Cardiac muscle cell (in vitro differentiated cells and primary cell): Measurements from ENCODE around the gene DDI2. TPM values are rescaled to one million over a fixed set of nuclear protein-coding genes. Genes with fewer than 3 reads are reported as not detected.

Source experiments
- DNase-seq, 2 donors: peaks; one replicate each; pipeline versions ENCODE4 v3.0.0 to v3.0.0-alpha.2; 2010 to 2017; ENCODE audit warnings: low read depth in 1 of 2, low spot score in 1 of 2
- H3K27ac ChIP-seq: fragments of 200-600 bp; sonication (generic); 2 replicates; pipeline ENCODE4 v1.5.1; 2016
- H3K27me3 ChIP-seq: fragments of 200-600 bp; sonication (generic); 2 replicates; pipeline ENCODE4 v1.6.0; 2016; ENCODE audit warnings: control low read depth
- H3K36me3 ChIP-seq: fragments of 200-600 bp; sonication (generic); 2 replicates; pipeline ENCODE4 v1.5.1; 2016; ENCODE audit warnings: control low read depth
- H3K4me1 ChIP-seq: fragments of 200-600 bp; sonication (generic); 2 replicates; pipeline ENCODE4 v1.8.1; 2017; ENCODE audit warnings: low read depth, mild to moderate bottlenecking, mixed run types
- H3K4me3 ChIP-seq: fragments of 200-600 bp; sonication (generic); 2 replicates; pipeline ENCODE4 v1.5.1; 2016; ENCODE audit warnings: mild to moderate bottlenecking
- H3K9me3 ChIP-seq: fragments of 200-600 bp; sonication (generic); 2 replicates; pipeline ENCODE4 v1.5.1; 2017; ENCODE audit warnings: low read depth, mild to moderate bottlenecking, control low read depth
- polyA plus RNA-seq: library from polyadenylated mRNA; unstranded; fragments of >200 nt; fragmentation: Nextera tagmentation; extraction: Ambion mirVana; gene quantifications from 2 replicates; pipeline ENCODE4 v1.2.1, GENCODE V29; 2016
- total RNA-seq: library from RNA; depleted of rRNA; stranded (reverse); fragments of >200 nt; gene quantifications from 2 replicates; pipeline ENCODE4 v1.2.3, GENCODE V29; 2016
- TF ChIP-seq, protein P1 (sequence below): IDR thresholded peaks from 2 replicates; pipeline ENCODE4 v1.5.1; 2012; ENCODE audit warnings: low read depth, mild to moderate bottlenecking, low read length

The DDI2 gene
- total and polyA plus RNA-seq, 2 experiments from 2014 or later, result 7.4 to 26.8 TPM

DNA sequence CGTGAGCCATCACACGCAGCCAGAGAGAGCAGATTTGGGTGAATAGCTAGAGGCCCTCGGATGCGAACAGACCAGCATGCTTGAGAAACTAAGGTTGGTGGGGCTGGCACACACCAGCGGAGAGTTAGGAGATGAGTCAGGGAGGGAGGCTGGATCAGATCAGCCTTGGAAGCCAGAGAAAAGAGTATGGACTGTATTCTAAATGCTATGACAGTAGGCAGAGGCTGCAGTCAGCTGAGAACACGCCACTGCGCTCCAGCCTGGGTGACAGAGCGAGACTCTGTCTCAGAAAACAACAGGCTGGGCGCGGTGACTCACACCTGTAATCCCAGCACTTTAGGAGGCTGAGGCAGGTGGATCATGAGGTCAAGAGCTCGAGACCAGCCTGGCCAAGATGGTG lies 62.9 kb downstream of the DDI2 start:
- peak in 1 of 2 donors; percentile 68 for DNase-seq
- TF ChIP-seq, protein P1, sequence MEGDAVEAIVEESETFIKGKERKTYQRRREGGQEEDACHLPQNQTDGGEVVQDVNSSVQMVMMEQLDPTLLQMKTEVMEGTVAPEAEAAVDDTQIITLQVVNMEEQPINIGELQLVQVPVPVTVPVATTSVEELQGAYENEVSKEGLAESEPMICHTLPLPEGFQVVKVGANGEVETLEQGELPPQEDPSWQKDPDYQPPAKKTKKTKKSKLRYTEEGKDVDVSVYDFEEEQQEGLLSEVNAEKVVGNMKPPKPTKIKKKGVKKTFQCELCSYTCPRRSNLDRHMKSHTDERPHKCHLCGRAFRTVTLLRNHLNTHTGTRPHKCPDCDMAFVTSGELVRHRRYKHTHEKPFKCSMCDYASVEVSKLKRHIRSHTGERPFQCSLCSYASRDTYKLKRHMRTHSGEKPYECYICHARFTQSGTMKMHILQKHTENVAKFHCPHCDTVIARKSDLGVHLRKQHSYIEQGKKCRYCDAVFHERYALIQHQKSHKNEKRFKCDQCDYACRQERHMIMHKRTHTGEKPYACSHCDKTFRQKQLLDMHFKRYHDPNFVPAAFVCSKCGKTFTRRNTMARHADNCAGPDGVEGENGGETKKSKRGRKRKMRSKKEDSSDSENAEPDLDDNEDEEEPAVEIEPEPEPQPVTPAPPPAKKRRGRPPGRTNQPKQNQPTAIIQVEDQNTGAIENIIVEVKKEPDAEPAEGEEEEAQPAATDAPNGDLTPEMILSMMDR, result no peak
- Histone ChIP-seq H3K27ac (no peak overlapping the region), H3K36me3 (no peaks in the 10 kb centered on the region), H3K9me3 (no peaks in the 10 kb centered on the region), H3K4me1 (peaks cover 4% of the 10 kb centered on the region), H3K27me3 (no peaks in the 10 kb centered on the region), H3K4me3 (no peak overlapping the region)

DNA sequence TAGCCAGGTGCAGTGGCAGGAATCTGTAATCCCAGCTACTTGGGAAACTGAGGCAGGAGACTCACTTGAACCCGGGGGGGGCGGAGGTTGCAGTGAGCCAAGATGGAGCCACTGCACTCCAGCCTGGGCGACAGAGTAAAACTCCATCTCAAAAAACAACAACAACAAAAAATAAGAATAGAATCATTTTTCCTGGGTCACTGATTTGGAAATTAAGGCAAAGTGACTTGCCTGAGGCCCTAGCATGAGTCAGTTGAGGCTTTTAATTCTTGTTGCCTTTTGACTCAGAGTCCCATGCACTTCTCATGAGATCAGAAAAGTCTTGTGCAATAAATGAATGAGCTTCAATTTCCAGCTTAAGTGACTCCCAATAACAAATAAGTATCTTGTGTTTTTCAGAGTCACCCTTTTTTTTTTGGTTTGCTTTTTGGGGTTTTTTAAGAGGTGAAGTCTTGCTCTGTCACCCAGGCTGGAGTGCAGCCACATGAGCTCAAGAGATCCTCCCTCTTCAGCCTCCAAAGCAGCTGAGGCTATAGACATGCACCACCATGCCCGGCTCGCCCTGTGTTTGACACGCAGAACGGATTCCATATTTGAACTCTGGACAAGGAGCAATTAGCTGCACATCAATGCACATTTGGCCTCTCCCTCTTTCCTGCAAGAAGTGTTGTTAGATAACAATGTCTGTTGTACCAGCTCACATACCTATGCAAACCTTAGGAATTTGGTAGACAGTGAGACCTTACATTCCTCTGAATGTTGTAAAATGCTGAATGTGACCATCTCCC lies 63.5 kb downstream of the DDI2 start:
- no peaks in the 10 kb centered on the region for H3K27me3 ChIP-seq
- H3K27ac ChIP-seq, result peak overlapping the region; percentile 19
- no peaks in the 10 kb centered on the region for H3K9me3 ChIP-seq
- TF ChIP-seq, protein P1, result no peak
- peak in 1 of 2 donors; percentile 86 for DNase-seq
- peaks cover 10% of the 10 kb centered on the region for H3K4me1 ChIP-seq
- no peaks in the 10 kb centered on the region for H3K36me3 ChIP-seq
- no peak overlapping the region for H3K4me3 ChIP-seq

DNA sequence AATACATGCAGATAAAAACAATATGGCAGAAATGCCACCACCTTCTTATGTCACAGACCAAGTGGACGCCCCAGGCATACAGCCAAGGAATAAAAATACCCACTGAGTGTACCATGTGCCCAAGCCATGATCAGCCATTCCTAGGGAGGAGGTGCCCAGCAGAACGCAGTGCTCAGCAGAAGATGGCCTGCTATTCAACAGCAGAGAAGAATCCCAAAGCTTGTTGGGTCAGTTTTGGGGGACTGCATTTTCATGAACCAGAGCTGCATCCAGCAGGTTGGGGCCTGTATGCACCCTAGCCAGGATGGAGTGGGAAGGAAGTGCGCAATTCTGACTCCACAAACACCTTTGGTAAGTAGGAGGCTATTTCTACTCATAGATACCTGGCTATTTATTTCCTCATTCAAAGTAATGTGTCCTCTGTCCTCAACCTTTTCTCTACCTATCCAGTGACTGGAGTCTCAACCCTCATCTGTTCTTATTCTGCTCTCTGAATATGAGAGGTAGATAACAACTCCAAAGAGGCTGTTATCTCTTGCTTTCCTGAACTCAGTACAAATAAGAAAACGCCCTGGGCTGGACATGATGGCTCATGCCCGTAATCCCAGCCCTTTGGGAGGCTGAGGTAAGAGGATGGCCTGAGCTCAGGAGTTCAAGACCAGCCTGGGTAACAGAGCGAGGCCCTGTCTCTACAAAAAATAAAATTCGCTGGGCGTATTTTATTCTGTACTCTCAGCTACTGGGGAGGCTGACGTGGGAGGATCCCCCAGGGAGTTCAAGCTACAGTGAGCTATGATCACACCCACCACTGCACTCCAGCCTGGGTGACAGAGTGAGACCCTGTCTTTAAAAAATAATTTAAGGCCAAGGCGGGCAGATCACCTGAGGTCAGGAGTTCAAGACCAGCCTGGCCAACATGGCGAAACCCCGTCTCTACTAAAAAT lies 64.4 kb downstream of the DDI2 start:
- Histone ChIP-seq H3K36me3 (no peaks in the 10 kb centered on the region), H3K9me3 (no peaks in the 10 kb centered on the region), H3K27ac (peak overlapping the region; percentile 19), H3K4me3 (no peak overlapping the region), H3K27me3 (no peaks in the 10 kb centered on the region), H3K4me1 (peaks cover 16% of the 10 kb centered on the region)
- DNase-seq, result no peak
- TF ChIP-seq, protein P1, result no peak

DNA sequence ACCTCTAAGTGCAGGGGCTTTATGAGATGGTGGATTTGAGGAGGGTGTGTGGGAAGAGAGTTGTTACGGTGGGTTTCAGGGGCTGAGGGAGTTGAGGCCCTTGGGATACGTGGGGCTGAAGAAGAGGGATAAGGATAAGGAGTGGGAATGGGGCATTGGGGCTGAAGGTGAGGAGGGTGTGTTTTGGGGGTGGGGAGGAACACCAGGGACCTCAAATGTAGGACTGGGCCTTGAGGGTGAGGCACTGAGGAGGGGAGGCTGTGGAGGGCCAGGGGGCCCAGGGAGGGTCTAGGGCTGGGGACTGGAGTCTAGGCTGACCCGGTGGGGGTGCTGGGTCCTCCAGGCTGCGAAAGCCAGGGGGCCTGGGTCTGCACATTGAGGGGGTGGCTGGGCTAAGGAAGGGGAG lies 65.7 kb downstream of the DDI2 start:
- Histone ChIP-seq H3K27ac (no peak overlapping the region), H3K4me3 (no peak overlapping the region), H3K36me3 (no peaks in the 10 kb centered on the region), H3K9me3 (no peaks in the 10 kb centered on the region), H3K27me3 (no peaks in the 10 kb centered on the region), H3K4me1 (peaks cover 16% of the 10 kb centered on the region)
- DNase-seq, result no peak
- TF ChIP-seq, protein P1, result no peak

DNA sequence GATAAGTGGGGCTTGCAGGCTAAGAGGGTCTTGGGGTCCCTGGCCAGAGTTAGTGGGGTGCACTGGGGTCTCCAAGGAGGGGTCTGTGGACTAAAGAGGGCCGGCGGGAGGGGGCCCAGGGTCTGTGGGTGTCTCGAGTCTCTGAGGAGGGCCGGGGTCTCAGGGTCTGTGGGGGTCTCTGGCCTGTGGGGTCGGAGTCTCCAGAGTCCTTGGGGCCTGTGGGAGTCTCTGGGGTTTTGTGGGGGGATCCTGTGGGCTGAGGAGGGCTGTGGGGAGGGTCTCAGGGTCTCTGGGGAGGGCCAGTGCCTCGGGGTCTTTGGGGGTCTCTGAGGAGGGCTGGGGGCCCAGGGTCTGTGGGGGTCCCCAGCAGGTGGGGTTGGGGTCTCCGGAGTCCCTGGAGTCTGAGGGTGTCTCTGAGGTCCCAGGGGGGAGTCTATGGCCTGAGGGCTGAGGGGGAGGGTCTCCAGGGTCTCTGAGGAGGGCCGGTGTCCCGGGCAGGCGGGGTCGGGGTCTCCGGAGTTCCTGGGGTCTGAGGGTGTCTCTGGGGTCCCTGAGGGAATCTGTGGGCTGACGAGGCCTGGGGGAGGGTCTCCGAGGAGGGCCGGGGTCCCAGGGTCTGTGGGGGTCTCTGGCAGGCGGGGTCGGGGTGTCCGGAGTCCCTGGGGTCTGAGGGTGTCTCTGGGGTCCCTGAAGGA lies 66.2 kb downstream of the DDI2 start:
- H3K4me3 ChIP-seq, result peak overlapping the region; percentile 81
- TF ChIP-seq, protein P1, result no peak
- H3K27ac ChIP-seq, result peak overlapping the region; percentile 100
- H3K36me3 ChIP-seq, result no peaks in the 10 kb centered on the region
- no peaks in the 10 kb centered on the region for H3K27me3 ChIP-seq
- H3K4me1 ChIP-seq, result peaks cover 16% of the 10 kb centered on the region
- H3K9me3 ChIP-seq, result no peaks in the 10 kb centered on the region
- no peak for DNase-seq
